Kidney epithelial cell (primary cell): Measurements from ENCODE around the gene LGALS8. TPM values are rescaled to one million over a fixed set of nuclear protein-coding genes. Genes with fewer than 3 reads are reported as not detected.

Experiments used
- DNase-seq: peaks from one replicate; pipeline ENCODE4 v3.0.0-alpha.2; 2010; ENCODE audit warnings: low read depth
- H3K27me3 ChIP-seq: 2 replicates; pipeline ENCODE4 v1.6.0; 2011; ENCODE audit warnings: low read length; ENCODE audit not compliant: control insufficient read depth, insufficient read depth
- H3K36me3 ChIP-seq: 2 replicates; pipeline ENCODE4 v1.5.1; 2011; ENCODE audit warnings: low read length; ENCODE audit not compliant: control insufficient read depth, insufficient read depth
- H3K4me3 ChIP-seq: 2 replicates; pipeline ENCODE4 v1.5.1; 2011; ENCODE audit warnings: low read depth, mild to moderate bottlenecking, control low read depth, low read length
- total RNA-seq: library from RNA; depleted of rRNA; stranded (reverse); fragments of >200 nt; gene quantifications from 2 replicates; pipeline ENCODE4 v1.2.3, GENCODE V29; 2015
- TF ChIP-seq, protein P1 (sequence below): IDR thresholded peaks from 2 replicates; pipeline ENCODE4 v1.5.1; 2011; ENCODE audit warnings: mild to moderate bottlenecking, moderate library complexity, low read length, control low read depth, inconsistent platforms; ENCODE audit not compliant: insufficient read depth, poor library complexity, severe bottlenecking

Gene LGALS8
- total RNA-seq, 1 donor from 2014 or later: 53.6 TPM

DNA sequence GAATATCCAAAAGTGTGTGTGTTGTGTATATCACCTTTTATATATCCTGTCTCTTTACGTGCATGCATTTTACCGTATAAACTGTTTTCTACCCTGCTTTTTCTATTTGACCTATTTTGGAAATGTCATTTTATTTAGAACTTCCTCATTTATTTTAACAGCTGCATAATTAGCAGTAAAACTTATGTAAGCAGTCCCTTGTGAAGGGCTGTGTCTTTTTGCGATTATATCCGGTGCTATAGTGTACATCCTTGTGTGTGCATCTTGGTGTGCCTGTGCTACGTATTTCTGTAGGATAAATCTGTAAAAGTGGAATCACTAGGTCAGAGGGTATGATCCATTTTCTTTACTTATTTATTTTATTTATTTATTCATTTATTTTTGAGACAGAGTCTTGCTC, 7.2 kb downstream of the LGALS8 start:
- Histone ChIP-seq H3K4me3 (no peak overlapping the region), H3K36me3 (no peaks in the 10 kb centered on the region), H3K27me3 (no peaks in the 10 kb centered on the region)
- no peak for DNase-seq
- TF ChIP-seq, protein P1, sequence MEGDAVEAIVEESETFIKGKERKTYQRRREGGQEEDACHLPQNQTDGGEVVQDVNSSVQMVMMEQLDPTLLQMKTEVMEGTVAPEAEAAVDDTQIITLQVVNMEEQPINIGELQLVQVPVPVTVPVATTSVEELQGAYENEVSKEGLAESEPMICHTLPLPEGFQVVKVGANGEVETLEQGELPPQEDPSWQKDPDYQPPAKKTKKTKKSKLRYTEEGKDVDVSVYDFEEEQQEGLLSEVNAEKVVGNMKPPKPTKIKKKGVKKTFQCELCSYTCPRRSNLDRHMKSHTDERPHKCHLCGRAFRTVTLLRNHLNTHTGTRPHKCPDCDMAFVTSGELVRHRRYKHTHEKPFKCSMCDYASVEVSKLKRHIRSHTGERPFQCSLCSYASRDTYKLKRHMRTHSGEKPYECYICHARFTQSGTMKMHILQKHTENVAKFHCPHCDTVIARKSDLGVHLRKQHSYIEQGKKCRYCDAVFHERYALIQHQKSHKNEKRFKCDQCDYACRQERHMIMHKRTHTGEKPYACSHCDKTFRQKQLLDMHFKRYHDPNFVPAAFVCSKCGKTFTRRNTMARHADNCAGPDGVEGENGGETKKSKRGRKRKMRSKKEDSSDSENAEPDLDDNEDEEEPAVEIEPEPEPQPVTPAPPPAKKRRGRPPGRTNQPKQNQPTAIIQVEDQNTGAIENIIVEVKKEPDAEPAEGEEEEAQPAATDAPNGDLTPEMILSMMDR: no peak

DNA sequence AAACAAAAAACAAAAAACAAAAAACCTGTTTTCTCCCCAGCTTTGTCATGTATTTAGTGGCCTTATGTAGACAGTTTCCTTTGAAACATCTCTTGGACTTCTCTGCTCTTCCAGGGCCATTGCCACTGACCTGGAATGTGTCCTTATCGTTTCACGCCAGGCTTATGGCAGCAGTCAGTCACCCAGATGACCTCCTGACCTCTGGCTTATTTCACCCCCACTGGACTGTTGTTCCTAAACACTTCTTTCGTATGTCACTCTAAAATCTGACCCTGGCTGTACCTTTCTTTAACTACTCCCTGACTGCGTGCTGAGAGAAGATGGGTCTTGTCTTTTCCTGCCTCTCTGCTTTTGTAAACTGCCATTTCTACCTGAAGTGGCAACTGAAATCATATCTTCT, 9.1 kb downstream of the LGALS8 start:
- Histone ChIP-seq H3K4me3 (no peak overlapping the region), H3K36me3 (no peaks in the 10 kb centered on the region), H3K27me3 (no peaks in the 10 kb centered on the region)
- TF ChIP-seq, protein P1: no peak
- no peak for DNase-seq

DNA sequence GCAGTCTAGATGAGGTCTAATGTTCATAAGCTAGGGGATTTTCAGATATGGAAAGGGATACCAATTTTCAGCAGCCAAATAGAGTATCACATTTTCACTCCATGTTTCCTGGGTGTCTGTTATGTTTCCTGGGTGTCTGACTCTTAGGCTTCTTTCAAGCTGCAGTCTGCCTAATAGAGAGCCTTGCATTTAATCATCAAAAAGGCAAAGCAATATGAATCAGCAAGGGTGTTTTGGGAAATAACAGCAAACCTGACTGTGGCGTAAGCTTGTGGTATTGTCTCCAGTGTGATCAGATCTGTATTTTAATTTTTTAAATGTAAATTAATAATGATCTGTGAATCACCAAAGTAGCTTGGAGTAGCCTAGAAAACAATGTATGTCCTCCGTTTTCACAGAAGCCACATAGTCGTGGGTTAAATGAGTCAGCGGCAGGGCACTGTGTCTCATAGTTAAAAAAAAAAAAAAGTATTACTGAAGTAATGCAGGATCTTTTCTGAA, 10.4 kb downstream of the LGALS8 start:
- TF ChIP-seq, protein P1: no peak
- peak; percentile 21 for DNase-seq
- no peaks in the 10 kb centered on the region for H3K27me3 ChIP-seq
- H3K4me3 ChIP-seq: no peak overlapping the region
- H3K36me3 ChIP-seq: peaks cover 1% of the 10 kb centered on the region

DNA sequence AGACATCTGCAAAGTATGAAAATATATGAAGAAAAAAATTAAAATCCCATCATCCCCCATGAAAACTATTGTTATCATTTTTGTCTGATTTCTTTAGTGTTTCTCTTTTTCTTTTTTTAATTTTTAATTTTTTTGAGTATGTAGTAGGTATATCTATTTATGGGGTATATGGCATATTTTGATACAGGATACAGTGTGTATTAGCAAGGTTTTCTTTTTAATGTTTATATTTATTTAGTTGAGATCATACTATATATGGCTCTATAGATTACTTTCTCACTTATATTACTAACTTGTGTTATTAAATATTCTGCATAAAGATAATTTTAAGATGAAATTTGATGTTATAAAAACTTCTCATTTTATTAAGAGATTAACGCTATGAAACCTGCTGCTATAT, 11.4 kb downstream of the LGALS8 start:
- H3K27me3 ChIP-seq: no peaks in the 10 kb centered on the region

DNA sequence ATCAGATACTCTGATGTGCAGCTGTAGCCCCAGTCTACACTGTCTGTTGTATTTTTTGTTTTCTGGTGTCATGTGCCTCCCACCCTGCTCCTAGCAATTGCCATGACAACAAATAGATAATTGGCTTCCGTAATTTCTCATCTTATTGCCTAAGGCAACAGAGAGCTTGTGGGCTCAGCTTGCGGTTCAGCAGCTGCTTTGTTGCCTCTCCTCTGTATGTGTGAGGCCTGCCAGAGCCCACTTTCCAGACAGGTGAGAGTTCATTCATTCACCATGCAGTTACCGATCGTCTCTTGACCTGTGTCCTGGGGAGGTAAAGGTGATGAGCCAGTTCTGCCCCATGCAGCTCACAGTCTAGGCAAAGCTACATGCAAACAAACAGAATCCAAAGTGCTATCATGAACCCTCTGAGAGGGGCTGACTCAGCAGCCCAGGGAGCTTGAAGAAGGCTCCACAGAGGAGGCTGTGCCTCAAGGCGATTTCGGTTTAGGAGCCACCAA, 11.9 kb downstream of the LGALS8 start:
- TF ChIP-seq, protein P1: no peak
- Histone ChIP-seq H3K4me3 (no peak overlapping the region), H3K27me3 (no peaks in the 10 kb centered on the region), H3K36me3 (peaks cover 1% of the 10 kb centered on the region)
- no peak for DNase-seq

More for the DNA sequence above, 11.4 kb downstream of the LGALS8 start:
- TF ChIP-seq, protein P1: no peak
- no peak for DNase-seq
- no peak overlapping the region for H3K4me3 ChIP-seq
- peaks cover 1% of the 10 kb centered on the region for H3K36me3 ChIP-seq

DNA sequence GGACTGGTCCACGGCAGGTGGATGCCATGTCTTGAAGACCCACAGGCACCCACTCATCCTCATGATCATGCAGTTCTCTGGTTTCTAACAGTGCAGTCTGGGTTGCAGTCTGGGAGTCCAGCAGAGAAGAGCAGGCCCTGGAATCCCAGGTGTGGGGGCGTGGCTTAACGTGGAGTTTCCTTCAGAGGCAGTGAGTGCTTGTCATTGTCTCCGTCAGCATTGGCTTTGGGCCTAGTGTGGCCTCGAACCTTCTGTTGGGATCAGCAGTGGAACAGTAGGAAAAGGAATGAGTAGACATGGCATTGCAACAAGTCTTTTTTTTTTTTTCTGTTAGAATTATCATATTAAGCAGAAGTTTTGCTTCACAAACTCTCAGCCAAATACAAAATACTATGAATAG, 12.8 kb downstream of the LGALS8 start:
- no peak for DNase-seq
- TF ChIP-seq, protein P1: no peak
- Histone ChIP-seq H3K4me3 (no peak overlapping the region), H3K27me3 (no peaks in the 10 kb centered on the region), H3K36me3 (peaks cover 1% of the 10 kb centered on the region)
